ENCODE results near the gene KMT5C.

GRCh38 chr19:55355213-55355821, 15.6 kb downstream of the KMT5C start:
- TF ChIP-seq MYC (IDR thresholded peaks at IDR 0.05; ENCODE audit: insufficient read depth, insufficient read length, insufficient replicate concordance, low read length, severe bottlenecking): no peak
- TF ChIP-seq E2F8 (IDR thresholded peaks at IDR 0.05; ENCODE audit: low read depth, partially characterized antibody): no peak
- TF ChIP-seq REST (IDR thresholded peaks at IDR 0.05; ENCODE audit: low read depth, low read length): no peak
- TF ChIP-seq CTCF (IDR thresholded peaks at IDR 0.05 in 2 of 3, conservative IDR thresholded peaks at IDR 0.05 in 1 of 3; ENCODE audit: control insufficient read depth in 2 of 3, extremely low read depth in 1 of 3, insufficient read depth in 1 of 3, low read depth in 3 of 3, low read length in 3 of 3): no peak
